HG03196 (cell line): ENCODE measurements around the gene RXRA.

Experiments used
- ATAC-seq: cut with Tn5 transposase; IDR thresholded peaks from one replicate; pipeline ENCODE4 v1.9.1; 2021; ENCODE audit not compliant: unreplicated experiment

The RXRA gene

DNA sequence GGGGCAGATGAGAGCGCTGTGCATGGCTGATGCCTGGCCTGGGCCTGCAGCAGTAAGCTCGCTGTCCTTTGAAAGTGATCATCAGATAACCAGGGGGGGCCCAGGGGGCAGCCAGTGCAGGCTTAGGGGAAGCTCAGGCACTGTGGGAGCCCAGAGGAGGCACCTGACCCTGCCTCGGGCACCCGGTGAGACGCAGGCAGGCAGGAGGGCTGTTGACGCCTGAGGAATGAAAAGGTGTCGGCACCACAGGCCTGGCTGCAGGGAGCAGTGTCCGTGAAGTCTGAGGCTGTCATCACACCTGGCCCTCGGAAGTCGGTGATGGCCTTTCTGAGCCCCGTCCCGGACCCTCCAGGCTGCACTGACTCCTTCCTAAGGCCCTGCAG lies 84.6 kb downstream of the RXRA start:
- no peak for ATAC-seq

DNA sequence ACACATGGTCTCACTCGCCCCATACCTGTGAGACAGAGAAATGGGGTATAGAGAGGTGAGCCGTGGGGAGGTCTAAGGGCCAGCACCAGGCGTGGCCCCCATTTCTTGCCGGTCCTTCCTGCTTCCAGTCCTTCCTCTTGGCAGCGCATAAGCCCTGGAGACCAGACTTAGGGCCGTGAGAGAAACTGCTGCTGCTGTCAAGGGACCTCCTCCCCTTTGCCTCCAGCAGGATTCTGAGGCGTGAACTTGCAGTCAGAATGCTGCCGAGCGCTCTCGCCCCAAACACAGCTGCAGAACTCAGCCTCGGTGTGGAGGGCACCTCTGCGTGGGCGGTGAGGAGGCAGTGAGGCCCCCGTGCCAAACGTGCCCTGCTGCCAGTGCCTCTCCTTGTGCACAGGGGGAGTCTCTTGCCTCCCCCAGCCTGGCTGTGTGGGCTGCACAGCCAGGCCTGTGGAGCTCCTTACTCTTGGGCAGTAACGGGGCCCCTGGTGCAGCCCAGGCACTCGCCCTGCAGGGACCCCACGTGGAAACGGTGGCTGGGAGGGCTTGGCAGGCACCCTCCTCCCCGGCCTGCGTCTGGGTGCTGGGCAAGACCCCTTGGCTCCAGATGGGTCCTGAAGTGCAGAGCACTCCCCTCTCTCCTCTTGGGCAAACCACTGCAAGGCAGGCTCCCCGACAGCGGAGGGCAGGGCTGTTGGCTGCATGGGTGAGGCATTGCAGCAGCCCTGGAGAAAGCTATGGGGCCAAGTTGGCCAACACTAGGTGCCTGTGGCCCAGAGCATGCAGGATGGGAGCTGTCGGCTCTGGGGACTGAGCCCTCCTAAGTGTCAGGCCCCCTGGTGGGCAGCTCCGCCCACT lies 85.4 kb downstream of the RXRA start:
- ATAC-seq = no peak

- no peak for ATAC-seq
Observed at GRCh38 chr9:134412298-134412711, 86.0 kb downstream of the RXRA start.

GRCh38 chr9:134413112-134413715 lies 87.0 kb downstream of the RXRA start:
- ATAC-seq = no peak

- no peak for ATAC-seq
Observed at GRCh38 chr9:134413890-134414623, 87.8 kb downstream of the RXRA start.

- ATAC-seq = no peak
Observed at GRCh38 chr9:134414900-134415425, 88.7 kb downstream of the RXRA start.

DNA sequence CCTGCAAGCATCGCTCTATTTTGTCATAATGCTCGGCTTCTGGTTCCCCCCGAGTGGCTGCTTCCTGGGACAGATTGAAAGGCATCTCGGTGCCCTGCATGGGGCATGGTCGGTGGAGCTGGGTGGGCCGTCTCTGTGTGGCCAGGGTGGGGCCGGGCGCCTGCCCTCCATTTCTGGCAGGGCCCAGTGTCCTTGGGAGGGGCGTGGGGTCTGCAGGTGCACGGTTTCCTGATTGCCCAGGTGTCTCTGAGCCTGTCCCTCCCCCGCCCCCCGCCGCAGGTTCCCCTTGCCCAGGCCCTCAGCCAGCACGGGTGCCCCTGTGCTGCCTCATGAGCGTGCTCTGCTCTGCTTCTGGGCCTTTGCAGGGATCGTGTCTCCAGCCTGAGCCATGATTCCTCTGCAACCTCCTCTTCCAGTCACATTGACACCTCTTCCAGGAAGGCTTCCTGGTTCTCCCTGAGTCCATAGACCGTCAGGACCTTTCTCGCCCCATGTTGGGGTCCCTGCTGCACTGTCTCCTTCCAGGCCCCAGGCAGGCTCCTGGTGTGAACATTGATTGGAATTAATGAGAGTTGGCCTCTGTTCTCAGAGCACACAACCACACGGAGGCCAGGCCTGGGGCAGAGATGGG lies 90.2 kb downstream of the RXRA start:
- no peak for ATAC-seq

- no peak for ATAC-seq
Observed at GRCh38 chr9:134418354-134418753, 92.1 kb downstream of the RXRA start.

DNA sequence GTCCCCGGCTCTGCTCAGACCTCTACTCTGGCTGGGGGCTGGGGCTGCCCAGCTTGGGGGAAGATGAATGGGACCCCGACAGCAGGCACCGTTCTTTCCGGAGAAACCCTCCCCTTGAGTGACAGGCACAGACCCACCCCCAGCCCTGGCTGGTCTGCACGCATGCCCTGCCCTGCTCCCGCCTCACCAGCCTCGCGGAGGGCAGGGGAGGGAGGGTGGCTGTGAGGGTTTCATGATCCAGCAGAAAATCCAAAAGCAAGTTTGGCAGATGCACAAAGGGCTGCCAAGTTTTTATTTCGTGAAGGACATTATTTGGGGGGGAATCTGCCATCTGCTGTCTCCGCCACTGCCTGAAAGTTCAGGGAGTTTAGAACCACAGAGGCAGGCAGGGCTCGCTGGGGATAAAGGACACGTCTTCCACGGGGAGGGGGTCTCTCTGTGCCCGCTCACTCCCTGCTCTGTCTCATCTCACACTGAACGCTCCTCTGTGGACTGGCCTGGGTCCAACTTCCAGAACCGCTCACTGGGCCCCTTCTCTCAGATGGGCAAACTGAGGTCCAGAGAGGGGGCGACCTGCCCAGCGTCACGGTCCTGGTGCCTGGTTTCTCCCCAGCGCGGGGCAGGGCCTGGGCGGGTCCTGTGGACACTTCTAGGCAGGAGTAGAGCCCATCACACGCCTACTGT lies 92.9 kb downstream of the RXRA start:
- no peak for ATAC-seq

DNA sequence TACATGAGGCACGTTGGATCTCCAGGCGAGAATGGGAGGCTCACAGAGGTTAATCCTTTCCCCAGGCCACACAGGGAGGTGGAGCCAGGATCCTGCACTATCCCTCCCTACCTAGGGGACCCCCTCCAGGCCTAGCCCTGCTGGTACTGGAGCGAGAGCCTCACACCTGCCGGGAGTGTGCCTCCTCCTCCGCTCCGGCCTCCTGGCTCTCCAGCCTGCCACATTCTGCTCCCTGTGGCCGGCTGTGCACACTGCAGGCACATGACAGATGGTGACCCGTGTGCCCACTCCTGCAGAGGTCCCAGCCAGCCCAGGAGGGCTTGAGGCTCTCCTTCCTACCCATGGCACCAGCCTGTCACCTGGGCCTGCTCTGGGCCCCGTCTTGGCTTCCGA lies 93.4 kb downstream of the RXRA start:
- no peak for ATAC-seq

DNA sequence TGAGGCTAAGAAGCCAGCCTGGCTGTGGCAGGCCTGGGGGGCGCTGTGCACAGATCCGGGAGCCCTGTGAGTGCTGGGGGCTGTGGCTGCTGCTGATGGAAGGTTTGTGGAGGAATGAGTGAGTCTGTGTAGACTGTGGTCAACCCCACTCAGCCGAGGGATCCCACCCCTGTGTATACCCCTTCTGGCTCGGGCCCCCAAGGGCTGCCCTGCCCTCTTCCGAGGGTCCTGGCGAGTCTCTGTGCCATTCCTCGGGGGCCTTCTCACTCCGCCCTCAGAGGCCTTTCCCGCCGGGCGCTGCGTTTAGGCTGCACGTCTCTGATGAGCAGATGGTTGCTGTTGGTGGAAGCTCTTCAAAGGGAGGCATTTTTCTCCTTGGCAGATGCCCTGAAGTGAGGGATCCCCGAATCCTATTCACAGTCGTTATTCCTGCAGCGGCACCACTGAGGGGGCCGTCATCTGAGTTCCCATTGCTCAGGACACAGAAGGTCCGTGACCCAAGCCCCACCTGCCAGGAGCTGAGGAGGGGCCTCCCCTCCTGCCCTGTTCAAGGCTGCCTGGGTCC lies 94.1 kb downstream of the RXRA start:
- no peak for ATAC-seq

DNA sequence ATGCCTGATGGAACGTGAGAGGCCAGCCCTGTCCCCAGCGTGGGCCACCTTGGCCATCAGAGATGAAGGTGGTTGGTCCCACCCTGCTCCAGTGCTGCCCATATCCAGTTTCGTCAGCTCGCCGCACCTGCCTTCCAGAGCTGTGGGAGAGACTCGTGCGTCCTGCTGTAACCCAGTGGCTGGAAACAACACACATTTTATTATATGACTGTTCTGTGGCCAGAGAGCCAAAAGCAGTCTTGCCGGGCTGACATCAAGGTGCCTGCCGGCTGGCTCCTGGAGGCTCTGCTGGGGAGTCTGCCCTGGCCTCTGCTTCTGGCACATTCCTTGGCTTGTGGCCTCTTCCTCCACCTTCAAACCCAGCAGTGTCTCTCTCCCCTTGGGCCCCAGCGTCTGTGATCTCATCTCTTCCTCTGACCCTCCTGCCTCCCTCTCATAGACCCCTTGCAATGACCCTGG lies 94.7 kb downstream of the RXRA start:
- ATAC-seq = no peak

DNA sequence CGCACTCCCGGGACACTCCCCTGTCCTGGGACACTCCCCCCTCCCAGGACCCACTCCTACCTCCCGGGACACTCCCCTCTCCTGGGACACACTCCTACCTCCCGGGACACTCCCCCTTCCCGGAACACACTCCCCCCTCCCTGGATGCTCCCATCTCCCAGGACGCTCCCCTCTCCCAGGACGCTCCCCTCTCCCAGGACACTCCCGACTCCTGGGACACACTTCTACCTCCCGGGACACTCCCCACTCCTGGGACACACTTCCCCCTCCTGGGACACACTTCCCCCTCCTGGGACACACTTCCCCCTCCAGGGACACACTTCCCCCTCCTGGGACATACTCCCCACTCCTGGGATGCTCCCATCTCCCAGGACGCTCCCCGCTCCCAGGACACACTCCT lies 95.6 kb downstream of the RXRA start:
- no peak for ATAC-seq

DNA sequence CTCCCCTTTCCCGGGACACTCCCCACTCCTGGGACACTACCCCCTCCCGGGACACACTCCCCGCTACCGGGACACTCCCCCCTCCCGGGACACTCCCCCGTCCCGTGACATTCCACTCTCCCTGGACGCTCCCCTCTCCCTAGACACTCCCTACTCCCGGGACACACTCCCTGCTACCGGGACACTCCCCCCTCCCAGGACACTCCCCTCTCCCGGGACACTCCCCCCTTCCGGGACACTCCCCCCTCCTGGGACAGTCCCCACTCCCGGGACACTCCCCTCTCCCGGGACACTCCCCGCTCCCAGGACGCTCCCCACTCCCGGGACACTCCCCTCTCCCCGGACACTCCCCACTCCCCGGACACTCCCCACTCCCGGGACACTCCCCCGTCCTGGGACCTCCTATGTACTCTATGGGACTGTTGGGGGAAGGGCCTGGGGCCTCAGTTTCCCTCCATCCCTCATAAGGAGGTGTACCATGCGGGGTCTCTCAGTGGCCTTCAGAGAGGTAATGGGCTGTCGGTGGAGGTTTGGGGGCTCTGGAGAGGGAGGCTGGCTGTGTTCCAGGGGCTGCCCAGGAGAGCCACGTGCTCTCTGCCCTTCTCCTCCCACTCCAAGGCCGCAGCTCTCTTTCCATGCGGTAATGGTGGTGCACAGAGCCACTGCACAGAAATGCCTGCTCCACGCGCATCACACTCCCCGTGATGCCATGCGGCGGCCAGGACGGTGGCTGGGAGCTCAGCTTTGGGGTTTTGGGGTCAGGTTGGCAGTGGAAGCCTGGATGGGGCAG lies 96.2 kb downstream of the RXRA start:
- no peak for ATAC-seq

GRCh38 chr9:134423166-134423565 lies 96.9 kb downstream of the RXRA start:
- ATAC-seq = no peak

DNA sequence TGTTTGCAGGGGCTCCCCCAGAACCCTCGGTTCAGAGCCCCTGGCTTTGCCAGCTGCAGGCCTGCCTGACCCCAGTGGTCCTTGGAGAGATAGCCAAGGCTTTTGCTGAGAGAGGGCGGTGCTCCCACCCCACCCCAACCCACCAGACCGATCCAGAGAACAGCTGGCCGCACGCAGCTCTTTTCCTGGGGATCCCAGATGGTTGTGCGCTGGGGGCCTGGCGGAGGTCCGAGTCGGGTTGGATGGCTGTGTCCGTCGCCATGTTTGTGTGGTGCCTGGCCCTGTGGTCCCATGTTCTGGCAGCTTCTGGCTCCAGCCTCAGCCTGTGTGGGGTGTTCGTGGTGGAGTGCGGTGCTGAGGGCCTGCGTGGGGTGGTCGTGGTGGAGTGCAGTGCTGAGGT lies 97.5 kb downstream of the RXRA start:
- no peak for ATAC-seq

- ATAC-seq = no peak
Observed at GRCh38 chr9:134424818-134425217, 98.6 kb downstream of the RXRA start.

DNA sequence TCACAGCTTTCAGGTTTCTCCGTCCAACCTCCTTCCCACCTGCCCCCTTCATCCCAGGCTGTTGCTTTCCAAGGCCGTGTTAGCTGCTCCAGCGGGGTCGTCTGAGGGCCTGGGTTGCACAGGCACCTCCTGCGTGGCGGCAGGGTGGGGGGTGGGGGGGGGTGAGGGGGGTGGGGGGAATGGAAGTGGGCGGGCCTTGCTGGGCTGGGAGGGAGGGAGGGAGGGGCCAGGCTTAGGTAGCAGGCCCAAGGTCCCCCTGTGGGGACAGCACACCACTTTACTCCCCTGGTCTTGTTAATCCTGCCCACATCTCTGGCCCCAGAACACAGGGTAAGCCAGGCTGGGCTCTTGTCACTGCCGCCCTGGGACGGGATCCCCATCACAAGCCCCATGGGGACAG lies 99.1 kb downstream of the RXRA start:
- ATAC-seq = no peak

DNA sequence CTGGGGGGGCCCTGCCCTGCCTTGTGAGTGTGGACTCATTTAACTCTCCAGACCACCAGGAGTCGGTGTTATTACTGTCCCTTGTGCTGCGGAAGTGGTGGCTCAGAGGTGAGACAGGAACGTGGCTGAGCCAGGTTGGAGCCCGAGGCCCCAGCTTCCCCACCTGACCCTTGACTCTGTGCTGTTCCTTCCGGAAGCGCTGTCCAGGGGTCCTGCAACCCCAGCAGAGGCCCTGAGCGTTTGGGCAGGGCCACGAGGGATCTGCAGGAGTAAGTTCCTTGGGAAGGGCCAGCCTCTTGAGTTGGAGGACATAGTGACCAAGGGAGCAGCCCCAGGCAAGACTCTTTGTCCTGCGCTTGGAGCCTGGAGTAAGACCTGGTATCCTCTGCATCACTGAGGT lies 99.6 kb downstream of the RXRA start:
- ATAC-seq = no peak

DNA sequence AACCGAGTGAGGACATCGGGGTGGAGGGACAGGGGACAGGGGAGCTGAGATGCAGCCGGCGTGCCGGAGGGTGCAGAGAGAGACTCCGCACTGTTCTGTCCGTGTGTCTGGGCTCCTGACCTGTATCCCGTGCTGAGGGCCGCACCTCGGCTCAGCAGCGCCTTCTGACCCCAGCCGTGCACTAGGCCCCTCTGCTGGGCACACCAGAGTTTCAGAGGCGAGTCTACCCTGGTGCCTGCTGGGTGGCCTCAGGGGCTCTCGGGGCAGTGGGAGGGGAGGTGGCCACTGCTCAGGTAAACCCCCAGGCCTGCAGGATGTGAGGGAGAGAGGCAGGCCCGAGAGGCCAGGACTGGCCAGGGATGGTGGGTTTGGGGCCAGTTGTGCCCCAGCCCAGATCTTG lies 100.2 kb downstream of the RXRA start:
- ATAC-seq = no peak
